GM18867 (cell line): ENCODE measurements around the gene PCIF1.

Experiments used
- ATAC-seq: cut with Tn5 transposase; IDR thresholded peaks from one replicate; pipeline ENCODE4 v1.9.1; 2021; ENCODE audit warnings: mild to moderate bottlenecking, moderate library complexity; ENCODE audit not compliant: unreplicated experiment

PCIF1 gene

GRCh38 chr20:45904583-45905504 lies 29.6 kb upstream of the PCIF1 start:
- ATAC-seq = no peak

- no peak for ATAC-seq
Measured at GRCh38 chr20:45905505-45906079, 28.9 kb upstream of the PCIF1 start.

GRCh38 chr20:45907219-45907948 lies 27.1 kb upstream of the PCIF1 start:
- ATAC-seq = no peak

- no peak for ATAC-seq
Measured at GRCh38 chr20:45908084-45908483, 26.4 kb upstream of the PCIF1 start.

- ATAC-seq = no peak
Measured at GRCh38 chr20:45909336-45909808, 25.1 kb upstream of the PCIF1 start.

- no peak for ATAC-seq
Measured at GRCh38 chr20:45909817-45910669, 24.4 kb upstream of the PCIF1 start.

- ATAC-seq = peak; percentile 87
Measured at GRCh38 chr20:45910670-45911485, 23.6 kb upstream of the PCIF1 start.

- ATAC-seq = no peak
Measured at GRCh38 chr20:45911486-45912343, 22.8 kb upstream of the PCIF1 start, which contains the start of gene PLTP. TSS of gene PLTP (minus strand) at chr20:45912155. CDS start at chr20:45911452, 703 bp downstream.

- ATAC-seq = no peak
Measured at GRCh38 chr20:45912344-45912682, 22.2 kb upstream of the PCIF1 start.

GRCh38 chr20:45913116-45913515 lies 21.4 kb upstream of the PCIF1 start:
- ATAC-seq = no peak

GRCh38 chr20:45917790-45918141 lies 16.7 kb upstream of the PCIF1 start:
- ATAC-seq = no peak

GRCh38 chr20:45918182-45918737 lies 16.2 kb upstream of the PCIF1 start:
- ATAC-seq = no peak

GRCh38 chr20:45918779-45919537 lies 15.5 kb upstream of the PCIF1 start:
- no peak for ATAC-seq

- no peak for ATAC-seq
Measured at GRCh38 chr20:45919542-45920399, 14.7 kb upstream of the PCIF1 start.

GRCh38 chr20:45920462-45921336 lies 13.8 kb upstream of the PCIF1 start:
- ATAC-seq = no peak
